Osteoblast (primary cell): ENCODE measurements around the gene ACOD1. TPM values are rescaled to one million over a fixed set of nuclear protein-coding genes. Genes with fewer than 3 reads are reported as not detected.

Experiments used
- DNase-seq: peaks from one replicate; pipeline ENCODE4 v3.0.0; 2011; ENCODE audit warnings: low spot score, mixed read lengths; ENCODE audit not compliant: insufficient read length; ENCODE audit errors: missing footprints
- H2AFZ ChIP-seq: 2 replicates; pipeline ENCODE4 v1.6.0; 2011; ENCODE audit warnings: mild to moderate bottlenecking, low read length
- H3K27ac ChIP-seq: 2 replicates; pipeline ENCODE4 v1.5.1; 2011; ENCODE audit warnings: mild to moderate bottlenecking, low read depth, low read length, moderate library complexity
- H3K27me3 ChIP-seq: 2 replicates; pipeline ENCODE4 v1.6.0; 2012; ENCODE audit warnings: mild to moderate bottlenecking, control low read depth, inconsistent platforms, low read length, moderate library complexity; ENCODE audit not compliant: insufficient read depth
- H3K36me3 ChIP-seq: 2 replicates; pipeline ENCODE4 v1.5.1; 2011; ENCODE audit warnings: mild to moderate bottlenecking, low read length, control low read depth, moderate library complexity; ENCODE audit not compliant: insufficient read depth
- H3K4me1 ChIP-seq: 2 replicates; pipeline ENCODE4 v1.5.1; 2011; ENCODE audit warnings: mild to moderate bottlenecking, low read length, control low read depth, moderate library complexity; ENCODE audit not compliant: insufficient read depth
- H3K4me2 ChIP-seq: 2 replicates; pipeline ENCODE4 v1.6.0; 2011; ENCODE audit warnings: mild to moderate bottlenecking, low read length; ENCODE audit not compliant: insufficient read depth
- H3K4me3 ChIP-seq: fragments of 200-600 bp; sonication (generic); 3 replicates; pipeline ENCODE4 v1.5.1; 2012; ENCODE audit warnings: mild to moderate bottlenecking, low read length, inconsistent platforms; ENCODE audit not compliant: insufficient read depth
- H3K79me2 ChIP-seq: 2 replicates; pipeline ENCODE4 v1.6.0; 2012; ENCODE audit warnings: mild to moderate bottlenecking, low read length, control low read depth, inconsistent platforms; ENCODE audit not compliant: insufficient read depth
- H3K9me3 ChIP-seq: 2 replicates; pipeline ENCODE4 v1.5.1; 2011; ENCODE audit warnings: low read depth, low read length, control low read depth
- H4K20me1 ChIP-seq: 2 replicates; pipeline ENCODE4 v1.6.0; 2012; ENCODE audit warnings: mild to moderate bottlenecking, low read length, control low read depth; ENCODE audit not compliant: insufficient read depth
- CTCF ChIP-seq: IDR thresholded peaks from 2 replicates; pipeline ENCODE4 v1.5.1; 2011; ENCODE audit warnings: mild to moderate bottlenecking, low read depth, low read length, moderate library complexity; ENCODE audit errors: extremely low read depth
- total RNA-seq: library from RNA; depleted of rRNA; stranded (reverse); fragments of >200 nt; gene quantifications from 2 replicates; pipeline ENCODE4 v1.2.3, GENCODE V29; 2012

ACOD1 gene
- total RNA-seq, 1 donor: not detected

DNA sequence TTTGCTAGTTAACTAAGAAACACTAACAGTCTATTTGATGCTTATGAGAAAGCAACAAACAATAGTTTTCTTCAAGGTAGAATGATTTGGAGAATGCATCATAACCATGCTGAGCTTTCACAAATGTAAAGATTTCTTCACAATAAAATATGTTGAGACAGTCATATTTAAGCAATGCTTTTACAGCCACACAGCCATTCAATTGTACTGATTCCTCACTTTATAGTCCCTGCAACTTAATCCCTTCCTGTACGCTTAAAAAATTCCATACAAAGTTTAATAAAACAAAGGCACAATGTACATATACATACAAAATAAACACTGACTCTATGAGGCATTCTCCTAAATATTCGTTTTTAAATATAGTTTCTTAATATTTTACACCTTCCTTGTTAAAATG lies 4.7 kb upstream of the ACOD1 start:
- Histone ChIP-seq H3K4me3 (no peak overlapping the region), H3K4me1 (peaks cover 25% of the 10 kb centered on the region), H3K4me2 (no peak overlapping the region), H2AFZ (no peak overlapping the region), H3K9me3 (no peaks in the 10 kb centered on the region), H3K79me2 (no peaks in the 10 kb centered on the region), H3K27me3 (no peaks in the 10 kb centered on the region), H3K27ac (no peak overlapping the region), H4K20me1 (no peaks in the 10 kb centered on the region), H3K36me3 (no peaks in the 10 kb centered on the region)
- TF ChIP-seq CTCF: no peak
- DNase-seq: no peak

- Histone ChIP-seq H4K20me1 (no peaks in the 10 kb centered on the region), H3K27me3 (no peaks in the 10 kb centered on the region), H3K4me3 (no peak overlapping the region), H2AFZ (no peak overlapping the region), H3K9me3 (no peaks in the 10 kb centered on the region), H3K4me1 (peaks cover 17% of the 10 kb centered on the region), H3K27ac (no peak overlapping the region), H3K36me3 (no peaks in the 10 kb centered on the region), H3K4me2 (peak overlapping the region; percentile 41), H3K79me2 (no peaks in the 10 kb centered on the region)
- no peak for TF ChIP-seq CTCF
- DNase-seq: peak; percentile 68
Measured at GRCh38 chr13:76944456-76944855, 3.9 kb upstream of the ACOD1 start.

DNA sequence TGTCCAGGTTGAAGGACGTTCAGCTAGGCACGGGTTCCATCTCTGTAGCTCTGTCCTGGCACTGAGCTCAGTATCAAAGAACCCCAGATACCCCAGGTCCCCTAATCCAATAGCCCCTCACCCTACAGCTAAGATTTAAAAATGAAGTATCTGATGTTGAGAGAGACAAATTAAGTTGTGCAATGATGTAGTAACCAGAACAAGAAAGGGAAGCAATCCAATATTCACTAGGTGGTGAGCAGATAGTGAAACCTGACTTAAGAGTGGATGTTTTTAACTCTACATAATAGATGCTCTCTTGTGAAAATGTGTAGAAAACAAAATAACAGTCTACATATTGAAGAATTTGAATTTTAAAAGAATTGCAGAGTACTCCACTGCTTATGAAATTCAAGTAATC lies 1.8 kb downstream of the ACOD1 start:
- no peak overlapping the region for H3K27ac ChIP-seq
- H3K4me2 ChIP-seq: no peak overlapping the region
- no peak for DNase-seq
- no peak for TF ChIP-seq CTCF
- no peaks in the 10 kb centered on the region for H3K9me3 ChIP-seq
- H4K20me1 ChIP-seq: no peaks in the 10 kb centered on the region
- no peak overlapping the region for H2AFZ ChIP-seq
- no peaks in the 10 kb centered on the region for H3K79me2 ChIP-seq
- no peaks in the 10 kb centered on the region for H3K36me3 ChIP-seq
- H3K4me3 ChIP-seq: no peak overlapping the region
- peaks cover 3% of the 10 kb centered on the region for H3K27me3 ChIP-seq
- H3K4me1 ChIP-seq: peaks cover 2% of the 10 kb centered on the region

- Histone ChIP-seq H3K27me3 (peaks cover 3% of the 10 kb centered on the region), H3K79me2 (no peaks in the 10 kb centered on the region), H3K36me3 (no peaks in the 10 kb centered on the region), H3K27ac (no peak overlapping the region), H4K20me1 (no peaks in the 10 kb centered on the region), H2AFZ (no peak overlapping the region), H3K4me3 (no peak overlapping the region), H3K4me1 (no peaks in the 10 kb centered on the region), H3K9me3 (no peaks in the 10 kb centered on the region), H3K4me2 (no peak overlapping the region)
- no peak for TF ChIP-seq CTCF
- DNase-seq: no peak
Measured at GRCh38 chr13:76953968-76954367, 5.7 kb downstream of the ACOD1 start.
